Left ventricle myocardium superior (tissue), 1 donor: Measurements from ENCODE around the gene EFCAB8. TPM values are rescaled to one million over a fixed set of nuclear protein-coding genes. Genes with fewer than 3 reads are reported as not detected.

Experiments used
- ATAC-seq: fragments of 200-7000 bp; cut with Tn5 transposase; one replicate; pipeline ENCODE4 v1.9.1; 2020; ENCODE audit warnings: mild to moderate bottlenecking, moderate library complexity
- DNase-seq: peaks from one replicate; pipeline ENCODE4 v3.0.0-alpha.2; 2020
- intact Hi-C: fragments of 100-400 bp; cut with micrococcal nuclease; formaldehyde crosslinking; loops from one replicate; pipeline ENCODE4 v1.11.0; 2022
- total RNA-seq: library from RNA; stranded (reverse); fragmentation: NEBNext Ultra II Directional; extraction: Animal tissue kit (Norgen Biotek cat#: 25700); gene quantifications from one replicate; pipeline ENCODE4 v1.2.1, GENCODE V29; 2021
- donor health status: DM: no; HTN: yes; CAD: no; lungs with severe emphysema.

The EFCAB8 gene
- total RNA-seq, 1 donor from 2014 or later = not detected

DNA sequence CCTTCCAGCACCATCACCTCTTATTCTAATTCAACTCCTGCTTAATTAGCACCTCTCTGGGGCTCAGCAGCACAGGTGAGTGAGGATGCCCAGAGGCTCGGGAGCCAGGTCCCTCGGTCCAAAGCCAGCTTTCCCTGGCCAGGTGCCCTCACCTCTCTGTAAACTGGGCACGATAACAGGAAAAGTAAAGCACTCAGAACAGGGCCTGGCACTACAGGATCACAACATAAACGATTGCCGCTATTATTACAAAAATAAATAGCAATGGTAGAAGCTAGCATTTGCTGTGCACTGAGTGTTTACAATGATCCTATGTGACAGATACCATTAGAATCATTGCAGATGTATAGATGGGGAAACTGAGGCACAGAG, 151.4 kb downstream of the EFCAB8 start:
- intact Hi-C loops = no loop called here
- DNase-seq (no peak), ATAC-seq (no peak)

DNA sequence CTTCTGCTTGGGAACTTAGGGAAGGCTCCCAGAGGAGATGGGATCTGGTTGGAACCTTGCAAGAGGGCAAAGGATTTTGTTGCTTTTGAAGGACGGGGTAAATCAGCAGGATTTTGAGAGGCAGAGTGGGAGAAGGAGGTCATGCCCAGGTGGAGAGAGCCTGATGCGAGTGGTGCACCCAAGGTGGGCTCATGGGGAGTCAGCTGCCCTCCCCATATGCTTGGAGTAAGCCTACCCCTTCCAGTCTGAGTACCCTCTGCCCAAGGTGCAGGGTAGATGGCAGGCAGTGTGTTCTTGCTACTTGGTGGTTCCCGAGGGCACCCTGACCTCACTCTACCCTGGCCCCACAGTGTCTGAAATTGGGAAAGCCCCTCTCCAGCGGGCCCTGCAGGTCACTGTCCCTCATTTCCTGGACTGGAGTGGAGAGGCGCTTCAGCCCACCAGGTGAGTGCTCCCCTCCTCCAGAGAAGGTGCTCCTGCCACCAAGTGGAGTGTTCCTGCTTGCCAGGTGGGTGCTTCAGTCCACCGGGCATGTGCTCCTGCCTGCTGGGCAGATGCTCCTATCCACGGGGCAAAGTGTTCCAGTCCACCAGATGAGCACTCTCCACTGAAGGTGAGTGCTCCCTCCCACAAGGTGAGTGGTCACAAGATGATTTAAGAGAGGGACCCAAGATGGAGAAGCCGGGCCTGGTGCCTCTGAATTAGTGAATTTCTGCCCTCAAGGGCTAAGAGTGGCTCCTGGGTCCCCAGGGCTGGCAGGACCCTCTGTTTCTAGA, 152.1 kb downstream of the EFCAB8 start:
- DNase-seq = no peak
- intact Hi-C loops = no loop called here
- ATAC-seq = no peak

Other genes starting within 250 kb of the EFCAB8 start
- gene C20orf203, start 185.0 kb upstream of the EFCAB8 start, total RNA-seq = not detected
- 48.4 TPM for gene COMMD7, start 115.5 kb upstream of the EFCAB8 start, total RNA-seq
- 0.50 TPM for gene DNMT3B, start 96.5 kb upstream of the EFCAB8 start, total RNA-seq
- 65.7 TPM for gene MAPRE1, start 39.0 kb upstream of the EFCAB8 start, total RNA-seq
- gene SUN5, start 145.5 kb downstream of the EFCAB8 start, total RNA-seq = not detected
- gene BPIFB2, start 148.8 kb downstream of the EFCAB8 start, total RNA-seq = not detected
- not detected for gene BPIFB6, start 172.7 kb downstream of the EFCAB8 start, total RNA-seq
- gene BPIFB3, start 195.0 kb downstream of the EFCAB8 start, total RNA-seq = not detected
- not detected for gene BPIFB4, start 220.7 kb downstream of the EFCAB8 start, total RNA-seq